ENCODE data around the gene LSG1.

Gene LSG1

GRCh38 chr3:194671900-194672808, at the start of gene LSG1:
Gene LSG1 (minus strand): TSS chr3:194672191. CDS start chr3:194672162, 29 bp downstream.
- peak; percentile 95 for DNase-seq

GRCh38 chr3:194720048-194720447, 48.1 kb upstream of the LSG1 start:
- DNase-seq: no peak

- DNase-seq: no peak
Measured at GRCh38 chr3:194718079-194718478, 46.1 kb upstream of the LSG1 start.

- no peak for DNase-seq
Measured at GRCh38 chr3:194715022-194715800, 43.2 kb upstream of the LSG1 start.

- no peak for DNase-seq
Measured at GRCh38 chr3:194714564-194714963, 42.6 kb upstream of the LSG1 start.

- DNase-seq: no peak
Measured at GRCh38 chr3:194714137-194714455, 42.1 kb upstream of the LSG1 start.

GRCh38 chr3:194713299-194714136, 41.5 kb upstream of the LSG1 start:
- no peak for DNase-seq

GRCh38 chr3:194711913-194712312, 39.9 kb upstream of the LSG1 start:
- peak; percentile 93 for DNase-seq

GRCh38 chr3:194711286-194711685, 39.3 kb upstream of the LSG1 start:
- no peak for DNase-seq

GRCh38 chr3:194707147-194707540, 35.2 kb upstream of the LSG1 start:
- DNase-seq: no peak

GRCh38 chr3:194705761-194706160, 33.8 kb upstream of the LSG1 start:
- no peak for DNase-seq

GRCh38 chr3:194705227-194705626, 33.2 kb upstream of the LSG1 start:
- DNase-seq: no peak

- DNase-seq: no peak
Measured at GRCh38 chr3:194702545-194702944, 30.6 kb upstream of the LSG1 start.

GRCh38 chr3:194696702-194697101, 24.7 kb upstream of the LSG1 start:
- DNase-seq: no peak

- no peak for DNase-seq
Measured at GRCh38 chr3:194691481-194692283, 19.7 kb upstream of the LSG1 start.

- DNase-seq: peak; percentile 71
Measured at GRCh38 chr3:194690501-194691372, 18.7 kb upstream of the LSG1 start.

- DNase-seq: peak; percentile 59
Measured at GRCh38 chr3:194689493-194689944, 17.5 kb upstream of the LSG1 start.

- no peak for DNase-seq
Measured at GRCh38 chr3:194688946-194689345, 17.0 kb upstream of the LSG1 start.

GRCh38 chr3:194688200-194688740, 16.3 kb upstream of the LSG1 start:
- DNase-seq: peak; percentile 49

- DNase-seq: peak; percentile 38
Measured at GRCh38 chr3:194687638-194688199, 15.7 kb upstream of the LSG1 start.

Data from fibroblast of upper back skin (primary cell).